Skeletal muscle satellite cell (primary cell): ENCODE measurements around the gene THYN1.
"Not testable (repeated sequence)": the region's sequence is repeated elsewhere in the genome, so short reads cannot be mapped to it uniquely, and the experiment has no call there.

Experiments
- H3K27me3 ChIP-seq: 2 replicates; pipeline ENCODE4 v1.7.0; 2013; ENCODE audit warnings: low read length; ENCODE audit not compliant: control insufficient read depth, insufficient read depth
- H3K36me3 ChIP-seq: 2 replicates; pipeline ENCODE4 v1.7.0; 2013; ENCODE audit warnings: mild to moderate bottlenecking, control low read depth, low read length; ENCODE audit not compliant: insufficient read depth
- H3K4me1 ChIP-seq: 2 replicates; pipeline ENCODE4 v1.7.0; 2013; ENCODE audit warnings: low read length; ENCODE audit not compliant: control insufficient read depth, insufficient read depth
- H3K4me2 ChIP-seq: 2 replicates; pipeline ENCODE4 v1.7.0; 2013; ENCODE audit warnings: mild to moderate bottlenecking, low read length
- H3K4me3 ChIP-seq: 2 replicates; pipeline ENCODE4 v1.7.0; 2013; ENCODE audit warnings: low read length
- H3K9ac ChIP-seq: 2 replicates; pipeline ENCODE4 v1.7.0; 2013; ENCODE audit warnings: mild to moderate bottlenecking, low read depth, low read length, moderate library complexity
- H3K9me3 ChIP-seq: replicated peaks from 2 replicates; pipeline ENCODE4 v1.7.0; 2013; ENCODE audit warnings: mild to moderate bottlenecking, control low read depth, low read length

Gene THYN1

GRCh38 chr11:134258577-134258976, 5.4 kb upstream of the THYN1 start:
- Histone ChIP-seq H3K9ac (no peak overlapping the region), H3K4me1 (peaks cover 9% of the 10 kb centered on the region), H3K9me3 (no peaks in the 10 kb centered on the region), H3K27me3 (no peaks in the 10 kb centered on the region), H3K36me3 (peaks cover 46% of the 10 kb centered on the region), H3K4me2 (no peak overlapping the region), H3K4me3 (no peak overlapping the region)

- Histone ChIP-seq H3K36me3 (peaks cover 32% of the 10 kb centered on the region), H3K4me3 (no peak overlapping the region), H3K4me1 (peaks cover 12% of the 10 kb centered on the region), H3K9me3 (no peaks in the 10 kb centered on the region), H3K9ac (no peak overlapping the region), H3K4me2 (no peak overlapping the region), H3K27me3 (no peaks in the 10 kb centered on the region)
Measured at GRCh38 chr11:134257101-134257500, 3.9 kb upstream of the THYN1 start.

GRCh38 chr11:134255184-134255561, 2.0 kb upstream of the THYN1 start:
- not testable (repeated sequence) for H3K4me2 ChIP-seq, H3K9ac ChIP-seq, H3K9me3 ChIP-seq, H3K4me3 ChIP-seq, H3K27me3 ChIP-seq
- peaks cover 24% of the 10 kb centered on the region for H3K36me3 ChIP-seq
- peaks cover 18% of the 10 kb centered on the region for H3K4me1 ChIP-seq

GRCh38 chr11:134254433-134255183, 1.5 kb upstream of the THYN1 start:
- Histone ChIP-seq H3K27me3 (no peaks in the 10 kb centered on the region), H3K9me3 (no peaks in the 10 kb centered on the region), H3K4me3 (peak overlapping the region; percentile 71), H3K4me2 (peak overlapping the region; percentile 82), H3K9ac (peak overlapping the region; percentile 68), H3K4me1 (peaks cover 18% of the 10 kb centered on the region), H3K36me3 (peaks cover 24% of the 10 kb centered on the region)

GRCh38 chr11:134252346-134253187, 585 bp downstream of the THYN1 start:
- Histone ChIP-seq H3K4me2 (peak overlapping the region; percentile 82), H3K36me3 (peaks cover 26% of the 10 kb centered on the region), H3K4me3 (peak overlapping the region; percentile 71), H3K9me3 (no peaks in the 10 kb centered on the region), H3K27me3 (no peaks in the 10 kb centered on the region), H3K4me1 (peaks cover 18% of the 10 kb centered on the region), H3K9ac (peak overlapping the region; percentile 68)

- H3K36me3 ChIP-seq = peaks cover 43% of the 10 kb centered on the region
- H3K9ac ChIP-seq = no peak overlapping the region
- H3K9me3 ChIP-seq = no peaks in the 10 kb centered on the region
- H3K4me3 ChIP-seq = no peak overlapping the region
- no peak overlapping the region for H3K4me2 ChIP-seq
- peaks cover 18% of the 10 kb centered on the region for H3K4me1 ChIP-seq
- no peaks in the 10 kb centered on the region for H3K27me3 ChIP-seq
Measured at GRCh38 chr11:134250675-134251074, 2.5 kb downstream of the THYN1 start.

- Histone ChIP-seq H3K9ac (no peak overlapping the region), H3K4me2 (no peak overlapping the region), H3K9me3 (no peaks in the 10 kb centered on the region), H3K4me3 (no peak overlapping the region), H3K27me3 (no peaks in the 10 kb centered on the region), H3K4me1 (peaks cover 18% of the 10 kb centered on the region), H3K36me3 (peaks cover 47% of the 10 kb centered on the region)
Measured at GRCh38 chr11:134250246-134250645, 2.9 kb downstream of the THYN1 start.

- Histone ChIP-seq H3K27me3 (no peaks in the 10 kb centered on the region), H3K4me3 (no peak overlapping the region), H3K9ac (no peak overlapping the region), H3K4me2 (no peak overlapping the region), H3K36me3 (peaks cover 54% of the 10 kb centered on the region), H3K4me1 (peaks cover 10% of the 10 kb centered on the region), H3K9me3 (no peaks in the 10 kb centered on the region)
Measured at GRCh38 chr11:134248910-134249480, 4.2 kb downstream of the THYN1 start.

GRCh38 chr11:134246678-134247077, 6.5 kb downstream of the THYN1 start:
- no peaks in the 10 kb centered on the region for H3K9me3 ChIP-seq
- H3K4me2 ChIP-seq = no peak overlapping the region
- H3K4me1 ChIP-seq = peaks cover 1% of the 10 kb centered on the region
- no peaks in the 10 kb centered on the region for H3K27me3 ChIP-seq
- no peak overlapping the region for H3K9ac ChIP-seq
- no peak overlapping the region for H3K4me3 ChIP-seq
- peaks cover 75% of the 10 kb centered on the region for H3K36me3 ChIP-seq

- no peaks in the 10 kb centered on the region for H3K4me1 ChIP-seq
- H3K4me3 ChIP-seq = no peak overlapping the region
- peaks cover 76% of the 10 kb centered on the region for H3K36me3 ChIP-seq
- H3K27me3 ChIP-seq = no peaks in the 10 kb centered on the region
- no peak overlapping the region for H3K9ac ChIP-seq
- no peak overlapping the region for H3K4me2 ChIP-seq
- no peaks in the 10 kb centered on the region for H3K9me3 ChIP-seq
Measured at GRCh38 chr11:134246100-134246499, 7.1 kb downstream of the THYN1 start.

GRCh38 chr11:134245434-134245833, 7.7 kb downstream of the THYN1 start:
- Histone ChIP-seq H3K9me3 (no peaks in the 10 kb centered on the region), H3K4me2 (no peak overlapping the region), H3K27me3 (no peaks in the 10 kb centered on the region), H3K36me3 (peaks cover 74% of the 10 kb centered on the region), H3K4me3 (no peak overlapping the region), H3K9ac (no peak overlapping the region), H3K4me1 (no peaks in the 10 kb centered on the region)
